GM12873 (cell line): ENCODE measurements around the gene CMIP.

Experiments
- CTCF ChIP-seq: IDR thresholded peaks from 2 replicates; pipeline ENCODE4 v1.5.1; 2012; ENCODE audit warnings: low read depth, mild to moderate bottlenecking, moderate library complexity, low read length, control low read depth; ENCODE audit not compliant: insufficient read depth; ENCODE audit errors: missing control alignments

Gene CMIP

DNA sequence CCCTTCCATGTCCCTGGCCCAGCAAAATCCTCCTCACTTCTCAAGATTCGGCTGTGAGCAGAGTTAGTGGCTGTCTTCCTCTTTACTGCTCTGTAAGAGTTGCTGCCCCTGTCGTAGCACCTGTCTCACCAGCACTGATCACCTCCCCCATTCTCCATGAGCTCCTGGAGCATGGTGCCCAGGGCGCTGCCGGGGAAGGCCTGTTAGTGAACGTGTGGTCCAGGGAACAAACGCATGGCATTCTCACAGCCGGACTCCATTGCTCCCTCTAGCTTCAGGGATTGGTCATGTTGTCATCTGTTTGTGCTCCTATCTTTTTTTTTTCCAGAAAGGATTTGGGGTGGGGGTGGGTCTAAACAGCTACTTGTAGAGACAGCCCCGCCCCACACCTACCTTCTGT, 141.2 kb downstream of the CMIP start:
- TF ChIP-seq CTCF: no peak

DNA sequence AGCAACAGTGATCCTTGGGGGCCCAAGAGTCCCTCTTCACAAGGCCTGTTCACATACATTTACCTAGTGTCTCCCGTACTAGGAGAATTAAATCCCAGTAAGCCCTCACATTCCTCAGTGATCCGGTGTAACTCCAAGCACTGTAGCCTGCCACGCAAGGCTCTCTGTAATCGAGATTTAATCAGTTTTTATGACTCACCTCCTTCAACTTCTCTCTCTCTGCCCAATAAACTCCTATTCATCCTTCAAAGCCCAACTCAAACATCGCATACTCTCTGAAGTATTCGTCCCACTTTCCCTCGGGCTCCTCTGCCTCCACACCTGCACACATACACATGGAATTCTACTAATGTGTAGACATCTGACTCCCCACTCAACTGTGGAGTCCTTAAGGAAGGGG, 141.8 kb downstream of the CMIP start:
- no peak for TF ChIP-seq CTCF

DNA sequence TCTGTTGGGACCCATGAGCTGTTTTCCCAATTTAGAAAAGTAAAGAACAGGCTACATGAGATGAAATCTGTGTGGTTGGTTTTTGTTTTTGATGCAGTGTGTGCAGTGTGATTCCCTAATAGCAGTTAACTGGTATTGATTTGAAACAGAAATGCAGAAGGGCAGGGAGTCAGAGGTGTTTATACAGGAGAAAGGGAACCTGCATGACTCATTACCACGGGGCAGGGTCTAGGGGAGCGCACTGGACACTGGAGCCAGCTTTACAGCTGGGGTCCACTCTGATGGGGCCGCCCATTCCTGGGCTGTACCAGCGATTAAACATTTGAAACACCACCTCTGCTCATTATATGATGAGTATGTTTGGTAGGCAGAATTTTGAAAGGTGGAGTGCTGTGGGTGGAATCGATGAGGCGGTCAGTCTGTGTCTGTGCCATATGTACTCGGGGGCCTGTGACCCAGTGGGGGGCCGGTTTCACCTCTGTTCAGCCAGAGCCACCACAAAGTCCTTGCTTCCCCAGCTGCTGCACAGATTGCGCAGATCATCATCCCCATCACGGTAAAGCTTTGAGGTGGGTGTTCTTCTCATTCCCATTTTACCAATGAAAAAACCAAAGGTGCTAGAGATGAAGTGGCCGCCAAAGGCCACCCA, 142.5 kb downstream of the CMIP start:
- no peak for TF ChIP-seq CTCF

DNA sequence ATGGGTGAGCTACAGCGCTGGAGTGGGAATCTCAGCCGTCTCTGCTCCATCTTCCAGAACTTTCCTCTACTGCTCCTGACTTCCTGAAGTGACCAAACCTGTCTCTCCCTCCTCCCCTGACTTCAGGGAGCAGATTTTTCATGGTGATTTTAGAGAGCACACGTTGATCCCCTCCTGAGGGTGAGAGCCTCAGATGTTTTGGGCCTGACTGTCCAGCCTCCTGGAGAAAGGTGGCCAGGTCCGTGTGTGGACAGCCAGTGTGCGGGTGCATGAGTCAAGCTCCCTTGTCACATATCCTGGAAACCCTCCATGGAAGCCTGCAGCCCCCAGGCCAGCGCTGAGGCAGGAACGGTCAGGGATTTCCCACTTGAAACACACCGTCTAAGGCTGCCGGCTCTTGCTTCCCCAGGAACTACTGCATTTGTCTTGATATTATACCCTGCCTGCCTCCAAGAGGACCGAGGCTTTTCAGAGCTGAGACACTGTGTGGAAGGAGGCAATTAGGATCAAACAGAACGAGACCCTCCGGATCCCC, 143.1 kb downstream of the CMIP start:
- no peak for TF ChIP-seq CTCF

DNA sequence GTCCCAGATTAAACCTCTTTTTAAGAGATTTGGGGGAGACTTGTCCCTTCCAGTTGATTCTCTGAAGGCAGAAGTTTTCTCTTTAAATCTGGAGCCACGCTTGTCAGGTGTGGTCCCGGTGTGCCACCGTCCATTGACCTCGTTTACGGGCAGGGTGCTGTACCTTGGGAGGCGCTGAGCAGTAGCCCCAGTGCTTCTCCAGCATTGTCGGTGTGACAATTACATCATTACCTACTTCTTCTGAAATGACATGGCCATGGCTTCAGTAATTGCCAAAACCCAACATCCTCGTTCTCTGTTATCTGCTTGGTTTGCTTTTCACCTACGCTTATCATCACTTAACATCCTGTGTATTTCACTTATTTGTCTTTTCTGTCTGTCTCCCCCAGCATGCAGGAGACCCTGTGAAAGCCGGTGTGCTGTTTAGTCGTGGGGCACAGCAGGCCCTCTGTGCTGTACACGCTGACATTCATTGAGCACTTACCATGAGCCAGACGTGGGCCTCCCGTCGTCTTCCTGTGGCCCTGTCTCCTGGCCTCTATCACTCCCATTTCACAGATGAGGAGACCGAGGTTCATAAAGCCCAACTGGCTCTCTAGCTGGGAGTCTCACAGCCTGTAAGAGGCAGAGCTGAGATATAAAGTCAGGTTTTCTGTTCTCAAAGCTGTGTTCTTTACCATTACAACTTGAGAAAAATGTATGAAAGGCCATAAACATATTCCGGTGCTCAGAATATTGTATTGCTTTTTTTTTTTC, 143.9 kb downstream of the CMIP start:
- no peak for TF ChIP-seq CTCF

- no peak for TF ChIP-seq CTCF
These were observed 145.5 kb downstream of the CMIP start for GRCh38 chr16:81589975-81590650.
